H9 (cell line): Measurements from ENCODE around the gene POU2F1. TPM values are rescaled to one million over a fixed set of nuclear protein-coding genes. Genes with fewer than 3 reads are reported as not detected.

Experiments
- DNase-seq: peaks from one replicate; pipeline ENCODE4 v3.0.0-alpha.2; 2017
- H2AFZ ChIP-seq: one replicate; pipeline ENCODE4 v1.6.1; 2013; ENCODE audit warnings: mild to moderate bottlenecking, low read length, control low read depth, moderate library complexity
- H2AK5ac ChIP-seq: 2 replicates; pipeline ENCODE4 v1.6.1; 2013; ENCODE audit warnings: low read length, control low read depth, mixed read lengths; ENCODE audit not compliant: insufficient read length
- H2BK120ac ChIP-seq: one replicate; pipeline ENCODE4 v1.6.1; 2013; ENCODE audit warnings: low read depth, mild to moderate bottlenecking, low read length, control low read depth, inconsistent platforms; ENCODE audit not compliant: poor library complexity, severe bottlenecking
- H2BK12ac ChIP-seq: 2 replicates; pipeline ENCODE4 v1.6.1; 2013; ENCODE audit warnings: low read length, control low read depth, mixed read lengths, low read depth; ENCODE audit not compliant: insufficient read length
- H2BK15ac ChIP-seq: 2 replicates; pipeline ENCODE4 v1.6.1; 2013; ENCODE audit warnings: low read depth, low read length, control low read depth
- H2BK20ac ChIP-seq: one replicate; pipeline ENCODE4 v1.6.1; 2013; ENCODE audit warnings: low read depth, mild to moderate bottlenecking, low read length, control low read depth, inconsistent platforms; ENCODE audit not compliant: poor library complexity, severe bottlenecking
- H2BK5ac ChIP-seq: 2 replicates; pipeline ENCODE4 v1.6.1; 2013; ENCODE audit warnings: low read length, control low read depth, mixed read lengths; ENCODE audit not compliant: insufficient read length
- H3K14ac ChIP-seq: 2 replicates; pipeline ENCODE4 v1.6.1; 2013; ENCODE audit warnings: low read length, control low read depth; ENCODE audit not compliant: insufficient read depth
- H3K18ac ChIP-seq: 2 replicates; pipeline ENCODE4 v1.6.1; 2013; ENCODE audit warnings: low read depth, mild to moderate bottlenecking, mixed read lengths, low read length, control low read depth; ENCODE audit not compliant: insufficient read length
- H3K23ac ChIP-seq: 2 replicates; pipeline ENCODE4 v1.6.1; 2013; ENCODE audit warnings: low read length, control low read depth, mixed read lengths, low read depth; ENCODE audit not compliant: insufficient read length
- H3K23me2 ChIP-seq: 2 replicates; pipeline ENCODE4 v1.6.1; 2013; ENCODE audit warnings: low read depth, mild to moderate bottlenecking, mixed read lengths, low read length, control low read depth; ENCODE audit not compliant: insufficient read length, poor library complexity, severe bottlenecking
- H3K27ac ChIP-seq: 2 replicates; pipeline ENCODE4 v1.5.1; 2013; ENCODE audit warnings: low read length, control low read depth, mixed read lengths, low read depth; ENCODE audit not compliant: insufficient read length
- H3K27me3 ChIP-seq: 2 replicates; pipeline ENCODE4 v1.6.1; 2013; ENCODE audit warnings: low read length, control low read depth, inconsistent platforms; ENCODE audit not compliant: insufficient read depth
- H3K4ac ChIP-seq: 2 replicates; pipeline ENCODE4 v1.6.1; 2013; ENCODE audit warnings: low read depth, mild to moderate bottlenecking, control low read depth, inconsistent platforms, low read length, moderate library complexity
- H3K4me1 ChIP-seq: 2 replicates; pipeline ENCODE4 v1.6.1; 2013; ENCODE audit warnings: low read length, control low read depth, inconsistent platforms; ENCODE audit not compliant: insufficient read depth
- H3K4me2 ChIP-seq: 2 replicates; pipeline ENCODE4 v1.6.1; 2013; ENCODE audit warnings: low read length, control low read depth, mixed read lengths; ENCODE audit not compliant: insufficient read length, insufficient read depth
- H3K56ac ChIP-seq: 2 replicates; pipeline ENCODE4 v1.6.1; 2013; ENCODE audit warnings: low read depth, mild to moderate bottlenecking, mixed read lengths, low read length, control low read depth; ENCODE audit not compliant: insufficient read length
- H3K79me1 ChIP-seq: 2 replicates; pipeline ENCODE4 v1.6.1; 2013; ENCODE audit warnings: low read depth, mild to moderate bottlenecking, moderate library complexity, low read length, control low read depth, inconsistent platforms; ENCODE audit not compliant: insufficient read depth, poor library complexity, severe bottlenecking
- H3K79me2 ChIP-seq: 2 replicates; pipeline ENCODE4 v1.6.1; 2013; ENCODE audit warnings: low read length, control low read depth, inconsistent platforms; ENCODE audit not compliant: insufficient read depth
- H3K9ac ChIP-seq: 2 replicates; pipeline ENCODE4 v1.6.1; 2013; ENCODE audit warnings: low read length, control low read depth, mixed read lengths; ENCODE audit not compliant: insufficient read length; ENCODE audit errors: extremely low read depth
- H3K9me3 ChIP-seq: one replicate; pipeline ENCODE4 v1.6.1; 2013; ENCODE audit warnings: low read depth, low read length, inconsistent platforms; ENCODE audit not compliant: control insufficient read depth
- H3T11ph ChIP-seq: one replicate; pipeline ENCODE4 v1.6.1; 2013; ENCODE audit warnings: mild to moderate bottlenecking, low read length, control low read depth, inconsistent platforms
- H4K20me1 ChIP-seq: one replicate; pipeline ENCODE4 v1.6.1; 2013; ENCODE audit not compliant: control insufficient read depth, insufficient read length, insufficient read depth
- H4K5ac ChIP-seq: 2 replicates; pipeline ENCODE4 v1.6.1; 2013; ENCODE audit warnings: low read depth, mild to moderate bottlenecking, mixed read lengths, low read length, control low read depth; ENCODE audit not compliant: insufficient read length
- H4K8ac ChIP-seq: replicated peaks from 2 replicates; pipeline ENCODE4 v1.6.1; 2013; ENCODE audit warnings: low read length, control low read depth, mixed read lengths, low read depth; ENCODE audit not compliant: insufficient read length
- H4K91ac ChIP-seq: 2 replicates; pipeline ENCODE4 v1.6.1; 2013; ENCODE audit warnings: low read depth, mild to moderate bottlenecking, moderate library complexity, mixed read lengths, low read length, control low read depth; ENCODE audit not compliant: insufficient read length
- H3K27ac Mint-ChIP-seq, 3 experiments: 2 replicates in 2 of 3; 3 replicates in 1 of 3; pipeline ENCODE4 v1.8.0; 2020 to 2021; ENCODE audit warnings: mixed read lengths in 3 of 3, mild to moderate bottlenecking in 1 of 3, moderate library complexity in 1 of 3
- H3K27me3 Mint-ChIP-seq: 2 replicates; pipeline ENCODE4 v1.8.0; 2021; ENCODE audit warnings: low read depth, mild to moderate bottlenecking, moderate library complexity, mixed read lengths
- H3K36me3 Mint-ChIP-seq, 3 experiments: 2 replicates in 2 of 3; 3 replicates in 1 of 3; pipeline ENCODE4 v1.8.0; 2020 to 2021; ENCODE audit warnings: low read depth in 3 of 3, mixed read lengths in 3 of 3; ENCODE audit not compliant: insufficient read depth in 1 of 3
- H3K4me1 Mint-ChIP-seq, 2 experiments: 2 replicates each; pipeline ENCODE4 v1.8.0; 2020; ENCODE audit warnings: mixed read lengths in 2 of 2
- H3K4me3 Mint-ChIP-seq, 2 experiments: 2 replicates in 1 of 2; 3 replicates in 1 of 2; pipeline ENCODE4 v1.8.0; 2020 to 2021; ENCODE audit warnings: mild to moderate bottlenecking in 2 of 2, mixed read lengths in 2 of 2, moderate library complexity in 1 of 2
- H3K9me3 Mint-ChIP-seq, 2 experiments: 2 replicates in 1 of 2; 3 replicates in 1 of 2; pipeline ENCODE4 v1.8.0; 2020; ENCODE audit warnings: mild to moderate bottlenecking in 2 of 2, mixed read lengths in 2 of 2, moderate library complexity in 1 of 2
- CTCF ChIP-seq: fragments of 200-600 bp; sonication (generic); conservative IDR thresholded peaks from 3 replicates; pipeline ENCODE4 v1.8.0; 2021; ENCODE audit warnings: antibody characterized with exemption, mild to moderate bottlenecking
- WGBS: extraction: QIAGEN DNeasy Blood & Tissue Kit; methylation state at CpG from one replicate; pipeline ENCODE4 v1.1.7; 2013; ENCODE audit warnings: missing lambda C conversion rate, low lambda C conversion rate, mixed read lengths; ENCODE audit not compliant: insufficient read length; ENCODE audit errors: extremely low coverage; 5-methylcytosine and 5-hydroxymethylcytosine counted together
- total RNA-seq: library from RNA; stranded (reverse); gene quantifications from 2 replicates; pipeline ENCODE4 v1.2.1, GENCODE V29; 2021

The POU2F1 gene
- total RNA-seq, 1 experiment from 2014 or later = 62.5 TPM

- no peak overlapping the region for H2BK20ac ChIP-seq
- H3T11ph ChIP-seq = no peak overlapping the region
- no peak overlapping the region for H2AFZ ChIP-seq
- H3K9ac ChIP-seq = no peak overlapping the region
- no peak overlapping the region for H3K4me2 ChIP-seq
- H3K9me3 ChIP-seq = no peaks in the 10 kb centered on the region
- H3K4ac ChIP-seq = no peak overlapping the region
- H2BK5ac ChIP-seq = no peak overlapping the region
- DNase-seq = no peak
- H3K36me3 Mint-ChIP-seq = no peaks in the 10 kb centered on the region
- no peaks in the 10 kb centered on the region for H3K79me2 ChIP-seq
- H2BK120ac ChIP-seq = no peak overlapping the region
- no peak overlapping the region for H2BK15ac ChIP-seq
- H3K4me1 Mint-ChIP-seq = peaks cover 11 to 19% of the 10 kb centered on the region in 2 experiments
- H4K91ac ChIP-seq = no peak overlapping the region
- WGBS = no CpG with 5 or more reads among the region's 5 CpGs
- no peak overlapping the region for H3K4me3 Mint-ChIP-seq
- H3K27me3 Mint-ChIP-seq = peaks cover 33% of the 10 kb centered on the region
- no peak overlapping the region for H4K5ac ChIP-seq
- no peak overlapping the region for H3K27ac ChIP-seq
- no peaks in the 10 kb centered on the region for H4K20me1 ChIP-seq
- no peak overlapping the region for H3K56ac ChIP-seq
- H3K14ac ChIP-seq = no peak overlapping the region
- no peak overlapping the region for H3K27ac Mint-ChIP-seq
- peaks cover 2% of the 10 kb centered on the region; the same call in 1 of the 2 replicates for H3K4me1 ChIP-seq
- H2AK5ac ChIP-seq = no peak overlapping the region
- no peak overlapping the region for H4K8ac ChIP-seq
- H3K9me3 Mint-ChIP-seq = no peaks in the 10 kb centered on the region
- no peak overlapping the region for H2BK12ac ChIP-seq
- H3K79me1 ChIP-seq = no peaks in the 10 kb centered on the region
- H3K18ac ChIP-seq = no peak overlapping the region
- peaks cover 6% of the 10 kb centered on the region for H3K23me2 ChIP-seq
- H3K23ac ChIP-seq = no peak overlapping the region
- H3K27me3 ChIP-seq = peaks cover 7% of the 10 kb centered on the region; the same call in 1 of the 2 replicates
- no peak for TF ChIP-seq CTCF
Observed at GRCh38 chr1:167443757-167444156, 223.1 kb downstream of the POU2F1 start.
